Activated naive CD4-positive, alpha-beta T cell treated with Interleukin-2 at 50 U/mL for 16 hours (primary cell): ENCODE data around the gene FAM114A2.
"Not testable (repeated sequence)": the region's sequence is repeated elsewhere in the genome, so short reads cannot be mapped to it uniquely, and the experiment has no call there.

Experiments used
- DNase-seq: peaks from one replicate; pipeline ENCODE4 v3.0.0-alpha.2; 2020

Gene FAM114A2

GRCh38 chr5:154046486-154046885 lies 7.8 kb upstream of the FAM114A2 start:
- DNase-seq: no peak

- DNase-seq: no peak
Measured at GRCh38 chr5:154044581-154044980, 5.9 kb upstream of the FAM114A2 start.

- no peak for DNase-seq
Measured at GRCh38 chr5:154044099-154044498, 5.4 kb upstream of the FAM114A2 start.

- DNase-seq: no peak
Measured at GRCh38 chr5:154042766-154043165, 4.1 kb upstream of the FAM114A2 start.

- no peak for DNase-seq
Measured at GRCh38 chr5:154039458-154039829, 734 bp upstream of the FAM114A2 start.

GRCh38 chr5:154038261-154038706 lies 426 bp downstream of the FAM114A2 start:
- no peak for DNase-seq

- no peak for DNase-seq
Measured at GRCh38 chr5:154034944-154035343, 3.8 kb downstream of the FAM114A2 start.

GRCh38 chr5:154031937-154032489 lies 6.7 kb downstream of the FAM114A2 start:
- no peak for DNase-seq

GRCh38 chr5:154025951-154026350 lies 12.8 kb downstream of the FAM114A2 start:
- DNase-seq: no peak

GRCh38 chr5:154018919-154019318 lies 19.8 kb downstream of the FAM114A2 start:
- not testable (repeated sequence) for DNase-seq

GRCh38 chr5:154015071-154015693 lies 23.5 kb downstream of the FAM114A2 start:
- DNase-seq: no peak

- no peak for DNase-seq
Measured at GRCh38 chr5:154010660-154011059, 28.1 kb downstream of the FAM114A2 start.

- no peak for DNase-seq
Measured at GRCh38 chr5:154005648-154006047, 33.1 kb downstream of the FAM114A2 start.

GRCh38 chr5:154002511-154003020 lies 36.1 kb downstream of the FAM114A2 start:
- no peak for DNase-seq

- DNase-seq: no peak
Measured at GRCh38 chr5:154002093-154002492, 36.6 kb downstream of the FAM114A2 start.

- no peak for DNase-seq
Measured at GRCh38 chr5:154000703-154001102, 38.0 kb downstream of the FAM114A2 start.

GRCh38 chr5:153999995-154000394 lies 38.7 kb downstream of the FAM114A2 start:
- DNase-seq: no peak

GRCh38 chr5:153998768-153999167 lies 39.9 kb downstream of the FAM114A2 start:
- DNase-seq: no peak

GRCh38 chr5:153998010-153998409 lies 40.7 kb downstream of the FAM114A2 start:
- no peak for DNase-seq

- no peak for DNase-seq
Measured at GRCh38 chr5:153991168-153991567, 47.5 kb downstream of the FAM114A2 start.

- DNase-seq: no peak
Measured at GRCh38 chr5:153988510-153988909, 50.2 kb downstream of the FAM114A2 start.

GRCh38 chr5:153987301-153987700 lies 51.4 kb downstream of the FAM114A2 start:
- DNase-seq: no peak

GRCh38 chr5:153985498-153985897 lies 53.2 kb downstream of the FAM114A2 start:
- no peak for DNase-seq

- no peak for DNase-seq
Measured at GRCh38 chr5:153983885-153984284, 54.8 kb downstream of the FAM114A2 start.
